Measurements from ENCODE around the gene ELL2.
"Not testable (repeated sequence)": the region's sequence is repeated elsewhere in the genome, so short reads cannot be mapped to it uniquely, and the experiment has no call there.

Gene ELL2

GRCh38 chr5:95927927-95928723 lies 33.5 kb downstream of the ELL2 start:
- DNase-seq = no peak

GRCh38 chr5:95927300-95927699 lies 34.4 kb downstream of the ELL2 start:
- not testable (repeated sequence) for DNase-seq

DNA sequence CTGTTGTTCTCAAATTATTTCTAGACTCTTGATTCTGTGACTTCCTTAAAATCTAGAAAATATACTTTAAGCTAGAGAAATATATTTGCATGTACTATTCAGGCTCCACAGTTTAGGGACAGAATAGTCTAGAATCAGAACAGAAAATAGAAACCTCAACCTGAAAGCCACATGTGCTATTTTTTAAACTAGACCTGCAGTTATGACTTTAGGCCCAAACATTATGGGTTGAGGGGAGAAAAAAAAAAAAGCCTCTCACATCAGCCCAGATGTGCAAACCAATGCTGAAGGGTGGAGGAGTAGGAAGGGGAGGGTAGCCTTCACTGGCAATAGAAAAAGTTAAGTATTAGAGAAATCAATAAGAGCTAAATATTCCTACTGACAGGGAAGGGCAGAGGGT lies 35.7 kb downstream of the ELL2 start:
- DNase-seq = no peak

- DNase-seq = no peak
These were observed 36.3 kb downstream of the ELL2 start for GRCh38 chr5:95925378-95925744.

GRCh38 chr5:95924720-95925377 lies 36.8 kb downstream of the ELL2 start:
- no peak for DNase-seq

DNA sequence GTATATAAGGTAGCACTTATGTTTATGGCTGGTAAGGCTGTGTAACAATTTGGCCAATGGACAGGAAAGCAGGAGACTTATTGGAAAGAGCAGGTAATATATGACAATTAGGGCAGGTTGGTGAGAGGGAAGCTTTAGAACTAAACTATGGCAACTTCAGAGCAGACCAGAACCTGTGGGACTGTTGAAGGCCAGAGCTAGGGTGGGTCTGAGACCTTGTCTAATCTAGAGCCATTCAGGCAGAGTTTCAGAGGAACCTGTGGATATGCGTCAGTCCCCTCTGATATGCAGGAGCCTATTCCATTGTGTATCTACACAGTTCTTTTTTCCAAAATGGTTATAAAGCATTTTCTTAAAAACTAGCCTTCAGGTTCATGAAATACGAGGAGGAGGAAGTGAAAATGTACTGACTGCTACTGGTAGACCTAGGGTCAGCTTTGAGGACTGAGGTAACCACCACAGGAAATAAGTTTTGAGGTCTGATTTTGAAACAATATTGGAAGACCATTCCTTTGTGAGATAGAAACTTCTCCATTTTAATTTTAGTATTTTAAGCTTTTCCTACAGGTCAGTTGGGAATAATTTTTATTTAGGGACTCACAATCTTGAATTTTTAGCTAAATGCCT lies 37.6 kb downstream of the ELL2 start:
- DNase-seq = no peak

DNA sequence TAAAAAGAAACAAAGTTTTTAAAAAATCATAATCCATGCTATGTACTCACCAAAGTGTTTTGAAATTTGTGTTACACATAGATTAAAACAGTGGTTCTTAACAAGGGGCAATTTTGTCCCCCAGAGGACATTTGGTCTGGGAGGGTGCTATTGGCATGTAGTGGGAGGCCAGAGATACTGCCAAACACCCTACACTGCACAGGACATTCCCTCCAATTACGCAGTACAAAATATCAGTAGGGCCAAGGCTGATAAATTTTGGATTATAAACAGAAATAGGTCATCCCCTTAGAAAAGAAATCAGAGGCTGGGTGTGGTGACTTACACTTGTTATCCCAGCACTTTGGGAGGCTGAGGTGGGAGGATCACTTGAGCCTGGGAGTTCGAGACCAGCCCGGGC lies 38.9 kb downstream of the ELL2 start:
- no peak for DNase-seq

- no peak for DNase-seq
These were observed 40.1 kb downstream of the ELL2 start for GRCh38 chr5:95921501-95921900.

- no peak for DNase-seq
These were observed 40.8 kb downstream of the ELL2 start for GRCh38 chr5:95920822-95921221.

- DNase-seq = no peak
These were observed 42.0 kb downstream of the ELL2 start for GRCh38 chr5:95919658-95920057.

DNA sequence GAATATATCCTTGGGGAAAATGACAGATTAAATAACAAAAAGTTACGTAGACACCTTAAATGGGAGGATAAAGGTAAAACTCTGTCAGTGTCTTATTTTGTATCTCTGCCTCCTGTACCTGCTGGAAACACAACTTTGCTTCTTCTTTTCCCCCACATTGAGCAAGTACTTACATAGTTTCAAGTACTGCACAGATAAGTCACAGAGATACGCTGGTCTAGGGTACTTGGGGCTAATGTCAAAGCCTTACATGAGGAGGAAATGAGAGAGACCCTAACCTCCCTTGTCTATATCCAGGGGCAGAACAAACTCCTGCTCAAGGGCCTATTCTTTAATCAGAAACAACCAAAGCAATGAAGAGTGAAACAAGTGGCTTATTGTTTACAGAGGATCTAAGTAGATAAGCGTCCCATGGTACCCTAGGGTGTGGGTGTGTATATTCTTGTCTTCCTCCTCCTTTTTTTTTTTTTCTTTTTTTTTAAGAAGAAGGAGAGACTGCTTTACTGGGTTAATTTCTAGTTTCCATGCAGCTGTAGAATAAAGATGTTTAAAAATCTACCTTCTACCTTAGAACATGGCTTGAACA lies 43.1 kb downstream of the ELL2 start:
- DNase-seq = no peak

DNA sequence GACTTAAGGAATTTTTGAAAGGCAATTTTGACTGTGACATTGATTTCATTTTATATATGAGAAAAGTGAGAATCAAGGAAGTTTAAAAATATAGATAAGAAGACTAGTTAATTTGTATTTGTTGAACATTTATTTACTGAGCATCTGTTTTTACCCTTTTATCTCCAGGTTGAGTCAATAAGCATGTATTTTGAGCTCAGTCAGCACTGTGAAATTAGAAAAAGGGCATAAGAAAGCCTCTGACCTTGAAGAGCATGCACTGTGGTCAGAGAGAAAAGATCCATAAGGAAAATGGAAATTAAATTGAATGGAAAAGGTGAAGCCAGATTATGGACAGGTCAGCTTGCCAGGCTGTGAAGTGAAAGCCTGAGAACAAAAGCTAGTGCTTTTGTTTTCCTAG lies 44.4 kb downstream of the ELL2 start:
- no peak for DNase-seq

DNA sequence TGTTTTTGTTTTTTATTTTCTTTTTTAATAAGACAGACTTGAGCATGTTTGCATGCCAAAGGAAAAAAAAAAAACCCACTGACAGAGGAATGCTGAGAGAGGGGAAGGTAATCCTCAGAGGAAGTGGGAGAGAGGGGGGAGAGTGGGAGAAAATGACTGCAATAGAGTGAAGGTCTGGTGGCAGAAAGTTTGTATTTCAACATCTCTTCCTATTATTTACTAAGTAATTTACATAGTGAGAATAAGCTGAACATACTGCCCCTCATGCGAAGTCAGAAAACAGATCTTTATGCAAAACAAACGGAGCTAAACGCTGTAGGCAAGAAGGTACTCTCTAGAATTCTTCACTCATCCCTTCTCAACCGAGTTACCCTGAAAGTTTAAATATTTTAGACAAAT lies 45.0 kb downstream of the ELL2 start:
- no peak for DNase-seq

GRCh38 chr5:95915999-95916686 lies 45.5 kb downstream of the ELL2 start:
- DNase-seq = no peak

DNA sequence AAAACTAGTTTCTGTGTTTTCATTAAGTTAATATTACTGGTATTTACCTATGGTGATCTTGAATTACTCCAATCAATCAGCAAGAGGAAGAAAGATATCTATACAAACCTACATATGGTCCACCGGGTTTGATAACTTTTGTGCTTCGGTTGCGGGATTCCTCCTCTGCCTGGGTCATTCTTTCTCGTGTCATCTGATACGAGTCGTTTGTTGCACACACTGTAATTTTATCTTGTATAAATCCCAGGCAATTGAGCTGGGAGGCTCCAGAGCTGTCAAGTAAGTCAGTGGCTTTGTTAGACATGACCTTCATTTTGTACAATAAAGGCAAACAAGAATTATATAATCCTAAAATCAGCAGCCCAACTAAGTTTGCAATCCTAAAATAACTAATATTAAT lies 48.0 kb downstream of the ELL2 start:
- DNase-seq = no peak

DNA sequence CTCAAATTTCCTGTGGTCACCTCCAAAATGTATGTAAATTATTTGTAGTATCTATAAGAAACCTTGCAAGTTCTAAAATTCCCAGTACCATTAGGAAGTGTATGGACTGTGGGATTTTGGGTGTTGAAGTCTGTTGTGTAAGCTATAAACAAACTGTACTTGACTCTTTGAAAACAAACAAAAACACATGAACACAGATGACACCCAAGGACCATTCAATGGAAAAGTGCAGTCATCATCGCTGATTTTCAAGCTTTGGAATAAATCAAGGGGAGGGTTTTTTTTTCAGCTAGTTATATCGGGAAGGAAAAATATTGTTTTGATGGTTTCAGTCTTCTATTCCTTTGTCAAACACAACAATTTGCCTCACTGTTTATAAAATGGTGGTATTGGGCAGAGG lies 49.6 kb downstream of the ELL2 start:
- no peak for DNase-seq

GRCh38 chr5:95910521-95910920 lies 51.1 kb downstream of the ELL2 start:
- DNase-seq = no peak

DNA sequence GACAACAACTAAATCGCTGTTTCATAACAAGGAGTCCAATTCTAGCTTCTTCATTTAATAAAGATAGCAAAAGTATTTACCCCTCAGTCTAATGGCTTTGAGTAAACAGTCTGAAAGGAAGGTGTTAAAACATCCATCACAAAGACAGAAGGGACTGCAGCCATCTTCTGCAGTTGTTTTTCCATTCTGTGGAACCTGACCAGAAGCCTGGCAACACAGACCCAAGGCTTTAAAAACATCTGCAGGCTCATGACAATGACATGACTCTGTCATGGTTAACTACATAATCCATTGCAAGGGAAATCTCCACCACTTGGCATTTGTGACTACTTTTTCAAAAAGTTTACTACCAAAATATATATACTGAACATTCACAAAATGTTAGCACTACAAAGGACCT lies 51.9 kb downstream of the ELL2 start:
- no peak for DNase-seq

DNA sequence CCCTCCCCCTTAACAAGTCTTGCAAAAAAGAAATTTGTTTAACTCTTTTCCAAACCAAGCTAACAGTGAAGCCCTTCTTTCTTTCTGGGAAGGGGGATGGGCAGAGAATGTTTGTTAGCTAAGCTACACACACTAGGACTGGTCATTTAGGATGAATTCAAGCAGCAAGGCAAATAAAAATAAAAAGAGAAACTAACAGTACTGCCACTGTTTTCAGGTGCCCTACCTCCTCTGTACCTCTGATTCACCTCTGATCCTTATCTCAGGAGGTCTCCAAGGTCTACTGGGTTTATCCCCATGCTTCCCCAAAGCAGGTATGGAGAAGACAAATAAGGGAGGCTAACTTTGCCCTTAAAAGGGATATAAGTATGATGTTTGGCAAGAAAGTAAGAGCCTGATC lies 52.9 kb downstream of the ELL2 start:
- DNase-seq = no peak

- DNase-seq = no peak
These were observed 53.6 kb downstream of the ELL2 start for GRCh38 chr5:95907740-95908706.

DNA sequence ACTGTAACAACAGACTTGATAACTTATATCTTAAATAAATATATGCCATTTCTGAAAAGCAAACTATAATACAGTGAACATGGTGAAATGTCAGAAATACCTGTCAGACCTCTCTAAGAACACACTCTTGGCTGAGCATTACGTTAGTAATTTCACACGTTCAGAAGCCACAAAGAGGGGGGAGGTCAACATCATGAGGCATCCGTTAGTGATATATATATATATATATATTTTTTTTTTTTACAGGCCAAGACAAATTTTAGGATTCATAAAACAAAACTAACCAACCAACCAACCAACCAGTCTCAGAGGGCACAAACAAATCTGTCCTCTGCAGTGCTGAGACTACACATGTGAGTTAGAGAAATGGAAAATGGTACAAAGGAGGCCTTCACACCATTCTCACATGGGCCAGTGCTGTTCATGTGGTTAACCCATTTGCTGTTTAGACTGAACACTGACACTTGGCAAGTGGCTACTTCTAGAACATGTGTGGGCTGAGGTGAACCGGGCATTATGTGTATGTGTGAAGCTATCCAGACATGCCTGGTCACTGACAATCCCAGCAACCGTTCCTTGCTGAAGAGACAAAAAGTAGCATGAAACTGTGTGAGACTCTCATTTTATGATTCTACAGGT lies 54.5 kb downstream of the ELL2 start:
- no peak for DNase-seq

GRCh38 chr5:95906398-95906797 lies 55.3 kb downstream of the ELL2 start:
- not testable (repeated sequence) for DNase-seq

All from NCI-H446 treated with DMSO at 0.1 percent for 48 hours (cell line).